PC-9 (cell line): ENCODE results near the gene ANKS1B.

Experiments
- EZH2 ChIP-seq: fragments of 200-600 bp; sonication (generic); IDR thresholded peaks from 2 replicates; pipeline ENCODE4 v1.8.0; 2017; ENCODE audit warnings: antibody characterized with exemption, low read depth
- TF ChIP-seq, protein P1 (sequence below): fragments of 200-600 bp; sonication (generic); conservative IDR thresholded peaks from 2 replicates; pipeline ENCODE4 v1.6.1; 2017; ENCODE audit warnings: mixed run types, antibody characterized with exemption, mild to moderate bottlenecking, moderate library complexity

DNA sequence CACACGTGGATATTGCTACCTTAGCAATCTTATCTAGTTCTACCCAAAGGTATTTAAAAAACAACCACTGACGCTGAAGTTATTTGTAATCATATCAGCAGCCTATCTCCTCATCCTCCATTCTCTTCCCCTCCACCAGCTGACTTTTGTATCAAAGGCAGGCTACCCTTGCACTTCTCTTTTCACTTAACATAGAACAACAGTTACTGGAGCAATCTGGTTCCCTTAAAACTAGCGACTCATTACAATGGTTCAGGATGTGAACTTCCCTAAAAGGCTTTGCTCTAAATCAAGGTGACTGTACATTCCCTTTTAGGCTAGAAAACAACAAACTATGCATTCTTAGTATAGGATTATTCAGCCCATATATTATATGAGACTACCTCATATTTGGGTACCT, 935.0 kb downstream of the ANKS1B start:
- TF ChIP-seq, protein P1, sequence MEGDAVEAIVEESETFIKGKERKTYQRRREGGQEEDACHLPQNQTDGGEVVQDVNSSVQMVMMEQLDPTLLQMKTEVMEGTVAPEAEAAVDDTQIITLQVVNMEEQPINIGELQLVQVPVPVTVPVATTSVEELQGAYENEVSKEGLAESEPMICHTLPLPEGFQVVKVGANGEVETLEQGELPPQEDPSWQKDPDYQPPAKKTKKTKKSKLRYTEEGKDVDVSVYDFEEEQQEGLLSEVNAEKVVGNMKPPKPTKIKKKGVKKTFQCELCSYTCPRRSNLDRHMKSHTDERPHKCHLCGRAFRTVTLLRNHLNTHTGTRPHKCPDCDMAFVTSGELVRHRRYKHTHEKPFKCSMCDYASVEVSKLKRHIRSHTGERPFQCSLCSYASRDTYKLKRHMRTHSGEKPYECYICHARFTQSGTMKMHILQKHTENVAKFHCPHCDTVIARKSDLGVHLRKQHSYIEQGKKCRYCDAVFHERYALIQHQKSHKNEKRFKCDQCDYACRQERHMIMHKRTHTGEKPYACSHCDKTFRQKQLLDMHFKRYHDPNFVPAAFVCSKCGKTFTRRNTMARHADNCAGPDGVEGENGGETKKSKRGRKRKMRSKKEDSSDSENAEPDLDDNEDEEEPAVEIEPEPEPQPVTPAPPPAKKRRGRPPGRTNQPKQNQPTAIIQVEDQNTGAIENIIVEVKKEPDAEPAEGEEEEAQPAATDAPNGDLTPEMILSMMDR, result no peak
- no peak for TF ChIP-seq EZH2
